GM23338 (cell line): Measurements from ENCODE around the gene TRIM54. TPM values are rescaled to one million over a fixed set of nuclear protein-coding genes. Genes with fewer than 3 reads are reported as not detected.
A peak's percentile ranks its signal among the peaks of the same experiment; 100 is the strongest.

Experiments
- ATAC-seq: fragments of 200-7000 bp; cut with Tn5 transposase; 3 replicates; pipeline ENCODE4 v1.9.1; 2020
- DNase-seq: peaks from one replicate; pipeline ENCODE4 v3.0.0-alpha.2; 2015; ENCODE audit warnings: low spot score
- H2AFZ ChIP-seq: fragments of 200-600 bp; sonication (generic); 2 replicates; pipeline ENCODE4 v1.8.0; 2016; ENCODE audit warnings: antibody characterized with exemption, mild to moderate bottlenecking, moderate library complexity
- H3F3A ChIP-seq: fragments of 200-600 bp; sonication (generic); replicated peaks from 2 replicates; pipeline ENCODE4 v1.8.0; 2017; ENCODE audit warnings: antibody characterized with exemption, mixed run types, low read depth
- H3K27ac ChIP-seq: fragments of 200-600 bp; sonication (generic); 2 replicates; pipeline ENCODE4 v1.6.1; 2016; ENCODE audit warnings: low read depth
- H3K27me3 ChIP-seq: fragments of 200-600 bp; sonication (generic); 2 replicates; pipeline ENCODE4 v1.8.0; 2016; ENCODE audit warnings: mild to moderate bottlenecking, mixed run types, moderate library complexity; ENCODE audit not compliant: insufficient read depth
- H3K36me3 ChIP-seq: fragments of 200-600 bp; sonication (generic); 2 replicates; pipeline ENCODE4 v1.8.0; 2016; ENCODE audit warnings: mild to moderate bottlenecking; ENCODE audit not compliant: insufficient read depth
- H3K4me1 ChIP-seq: fragments of 200-600 bp; sonication (generic); 2 replicates; pipeline ENCODE4 v1.8.0; 2016; ENCODE audit warnings: mild to moderate bottlenecking, moderate library complexity; ENCODE audit not compliant: insufficient read depth
- H3K4me2 ChIP-seq: fragments of 200-600 bp; sonication (generic); 2 replicates; pipeline ENCODE4 v1.7.1; 2017; ENCODE audit warnings: mixed run types
- H3K4me3 ChIP-seq: fragments of 200-600 bp; sonication (generic); 2 replicates; pipeline ENCODE4 v1.6.1; 2016; ENCODE audit warnings: mixed run types
- H3K79me2 ChIP-seq: fragments of 200-600 bp; sonication (generic); replicated peaks from 2 replicates; pipeline ENCODE4 v1.8.0; 2017; ENCODE audit warnings: mild to moderate bottlenecking; ENCODE audit not compliant: insufficient read depth
- H3K9me2 ChIP-seq: fragments of 200-600 bp; sonication (generic); 2 replicates; pipeline ENCODE4 v1.8.0; 2017; ENCODE audit not compliant: insufficient read depth
- H4K20me1 ChIP-seq: fragments of 200-600 bp; sonication (generic); replicated peaks from 2 replicates; pipeline ENCODE4 v1.8.0; 2017; ENCODE audit warnings: mild to moderate bottlenecking; ENCODE audit not compliant: insufficient read depth
- H3K27ac Mint-ChIP-seq: 2 replicates; pipeline ENCODE4 v1.8.0; 2020; ENCODE audit warnings: inconsistent platforms, mild to moderate bottlenecking, moderate library complexity, mixed read lengths
- H3K27me3 Mint-ChIP-seq: 3 replicates; pipeline ENCODE4 v1.8.0; 2022; ENCODE audit warnings: low read depth, mild to moderate bottlenecking, moderate library complexity, mixed read lengths, inconsistent platforms; ENCODE audit not compliant: insufficient read depth, poor library complexity
- H3K36me3 Mint-ChIP-seq: 3 replicates; pipeline ENCODE4 v1.8.0; 2021; ENCODE audit warnings: low read depth, mild to moderate bottlenecking, inconsistent platforms, moderate library complexity, mixed read lengths
- H3K4me1 Mint-ChIP-seq: 3 replicates; pipeline ENCODE4 v1.8.0; 2020; ENCODE audit warnings: mild to moderate bottlenecking, inconsistent platforms, mixed read lengths
- H3K4me3 Mint-ChIP-seq: 3 replicates; pipeline ENCODE4 v1.8.0; 2021; ENCODE audit warnings: moderate library complexity, mild to moderate bottlenecking, inconsistent platforms, mixed read lengths
- H3K9me3 Mint-ChIP-seq: 3 replicates; pipeline ENCODE4 v1.8.0; 2020; ENCODE audit warnings: moderate library complexity, mild to moderate bottlenecking, inconsistent platforms, mixed read lengths
- CREB1 ChIP-seq: fragments of 250-450 bp; sonication (Bioruptor Pico); IDR thresholded peaks from 2 replicates; pipeline ENCODE4 v1.5.0; 2020; ENCODE audit warnings: low read depth, mild to moderate bottlenecking, moderate library complexity
- ETS1 ChIP-seq: IDR thresholded peaks from 2 replicates; pipeline ENCODE4 v1.6.1; 2016; ENCODE audit warnings: antibody characterized with exemption
- EZH2 ChIP-seq: fragments of 200-600 bp; sonication (generic); IDR thresholded peaks from one replicate; pipeline ENCODE4 v1.8.0; 2017; ENCODE audit warnings: antibody characterized with exemption, mild to moderate bottlenecking, low read depth; ENCODE audit not compliant: unreplicated experiment
- EZH2phosphoT487 ChIP-seq: fragments of 200-600 bp; sonication (generic); IDR thresholded peaks from one replicate; pipeline ENCODE4 v1.8.1; 2018; ENCODE audit warnings: antibody characterized with exemption; ENCODE audit not compliant: unreplicated experiment
- JUNB ChIP-seq: IDR thresholded peaks from one replicate; pipeline ENCODE4 v1.6.1; 2016; ENCODE audit warnings: antibody characterized with exemption; ENCODE audit not compliant: unreplicated experiment
- NANOG ChIP-seq: IDR thresholded peaks from 2 replicates; pipeline ENCODE4 v1.6.1; 2016; ENCODE audit warnings: antibody characterized with exemption, borderline replicate concordance
- POLR2AphosphoS5 ChIP-seq: IDR thresholded peaks from 2 replicates; pipeline ENCODE4 v1.6.1; 2016; ENCODE audit warnings: antibody characterized with exemption, low read depth
- REST ChIP-seq: IDR thresholded peaks from one replicate; pipeline ENCODE4 v1.6.1; 2018; ENCODE audit warnings: antibody characterized with exemption; ENCODE audit not compliant: unreplicated experiment
- STAT1 ChIP-seq: IDR thresholded peaks from one replicate; pipeline ENCODE4 v1.6.1; 2016; ENCODE audit warnings: antibody characterized with exemption; ENCODE audit not compliant: unreplicated experiment
- ZNF114 ChIP-seq: fragments of 250-450 bp; sonication (Bioruptor Pico); IDR thresholded peaks from 2 replicates; pipeline ENCODE4 v1.5.0; 2020; ENCODE audit warnings: mild to moderate bottlenecking, moderate library complexity
- ZNF331 ChIP-seq: fragments of 250-450 bp; sonication (Bioruptor Pico); IDR thresholded peaks from 2 replicates; pipeline ENCODE4 v1.5.0; 2020; ENCODE audit warnings: low read depth, mild to moderate bottlenecking, moderate library complexity
- polyA plus RNA-seq: library from polyadenylated mRNA; unstranded; fragments of >200 nt; fragmentation: Nextera tagmentation; extraction: Ambion mirVana; gene quantifications from 2 replicates; pipeline ENCODE4 v1.2.1, GENCODE V29; 2016
- total RNA-seq: library from RNA; depleted of rRNA; stranded (reverse); fragments of >200 nt; shearing (Covaris generic); gene quantifications from 2 replicates; pipeline ENCODE4 v1.2.3, GENCODE V29; 2014
- TF ChIP-seq, protein P1 (sequence below), 2 experiments: fragments of 200-600 bp in 1 of 2; sonication (generic) in 1 of 2; conservative IDR thresholded peaks; 2 replicates each; pipeline versions ENCODE4 v1.5.1 to v1.6.1; 2016 to 2017; ENCODE audit warnings: antibody characterized with exemption in 2 of 2, low read depth in 2 of 2, mild to moderate bottlenecking in 2 of 2, moderate library complexity in 1 of 2
- TF ChIP-seq, protein P2 (sequence below): fragments of 250-450 bp; sonication (Bioruptor Pico); IDR thresholded peaks from 2 replicates; pipeline ENCODE4 v1.5.0; 2020; ENCODE audit warnings: mild to moderate bottlenecking, moderate library complexity

TRIM54 gene
- total and polyA plus RNA-seq, 2 experiments from 2014 or later, result 1.6 to 3.3 TPM

DNA sequence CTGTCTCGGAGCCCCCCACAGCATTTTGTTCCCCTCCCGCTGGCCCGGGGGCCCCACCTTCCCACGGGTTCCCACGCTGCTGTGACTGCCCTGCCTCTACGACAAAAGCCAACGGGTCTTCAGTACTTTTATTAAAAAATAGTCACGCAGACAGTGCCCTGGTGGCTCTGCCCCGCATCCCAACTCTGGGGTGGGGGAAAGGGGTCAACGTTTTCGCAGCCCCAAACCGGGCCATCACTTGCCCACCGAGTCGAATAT is 25.0 kb downstream of the TRIM54 start:
- Mint-ChIP-seq H3K27me3 (peaks cover 54% of the 10 kb centered on the region), H3K4me1 (peaks cover 6% of the 10 kb centered on the region), H3K9me3 (no peaks in the 10 kb centered on the region), H3K4me3 (peak overlapping the region; percentile 60), H3K36me3 (peaks cover 5% of the 10 kb centered on the region; the same call in 1 of the 3 replicates), H3K27ac (no peak overlapping the region)
- Histone ChIP-seq H4K20me1 (peaks cover 4% of the 10 kb centered on the region; the same call in 1 of the 2 replicates), H3K4me3 (peak overlapping the region; percentile 55), H3K9me2 (no peaks in the 10 kb centered on the region), H3K4me2 (peak overlapping the region; percentile 84), H3K4me1 (peaks cover 9% of the 10 kb centered on the region), H3K27me3 (peaks cover 57% of the 10 kb centered on the region), H3K36me3 (no peaks in the 10 kb centered on the region), H3F3A (peaks cover 10% of the 10 kb centered on the region; the same call in 1 of the 2 replicates), H3K79me2 (no peaks in the 10 kb centered on the region), H3K27ac (no peak overlapping the region), H2AFZ (peak overlapping the region; percentile 94; the same call in 1 of the 2 replicates)
- DNase-seq (no peak), ATAC-seq (no peak)
- TF ChIP-seq, protein P1, sequence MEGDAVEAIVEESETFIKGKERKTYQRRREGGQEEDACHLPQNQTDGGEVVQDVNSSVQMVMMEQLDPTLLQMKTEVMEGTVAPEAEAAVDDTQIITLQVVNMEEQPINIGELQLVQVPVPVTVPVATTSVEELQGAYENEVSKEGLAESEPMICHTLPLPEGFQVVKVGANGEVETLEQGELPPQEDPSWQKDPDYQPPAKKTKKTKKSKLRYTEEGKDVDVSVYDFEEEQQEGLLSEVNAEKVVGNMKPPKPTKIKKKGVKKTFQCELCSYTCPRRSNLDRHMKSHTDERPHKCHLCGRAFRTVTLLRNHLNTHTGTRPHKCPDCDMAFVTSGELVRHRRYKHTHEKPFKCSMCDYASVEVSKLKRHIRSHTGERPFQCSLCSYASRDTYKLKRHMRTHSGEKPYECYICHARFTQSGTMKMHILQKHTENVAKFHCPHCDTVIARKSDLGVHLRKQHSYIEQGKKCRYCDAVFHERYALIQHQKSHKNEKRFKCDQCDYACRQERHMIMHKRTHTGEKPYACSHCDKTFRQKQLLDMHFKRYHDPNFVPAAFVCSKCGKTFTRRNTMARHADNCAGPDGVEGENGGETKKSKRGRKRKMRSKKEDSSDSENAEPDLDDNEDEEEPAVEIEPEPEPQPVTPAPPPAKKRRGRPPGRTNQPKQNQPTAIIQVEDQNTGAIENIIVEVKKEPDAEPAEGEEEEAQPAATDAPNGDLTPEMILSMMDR (conservative IDR thresholded peaks at IDR 0.05; ENCODE audit: low read depth in 2 of 2), result no peak
- TF ChIP-seq EZH2phosphoT487, result no peak
- no peak for TF ChIP-seq REST
- no peak for TF ChIP-seq ZNF114
- TF ChIP-seq, protein P2, sequence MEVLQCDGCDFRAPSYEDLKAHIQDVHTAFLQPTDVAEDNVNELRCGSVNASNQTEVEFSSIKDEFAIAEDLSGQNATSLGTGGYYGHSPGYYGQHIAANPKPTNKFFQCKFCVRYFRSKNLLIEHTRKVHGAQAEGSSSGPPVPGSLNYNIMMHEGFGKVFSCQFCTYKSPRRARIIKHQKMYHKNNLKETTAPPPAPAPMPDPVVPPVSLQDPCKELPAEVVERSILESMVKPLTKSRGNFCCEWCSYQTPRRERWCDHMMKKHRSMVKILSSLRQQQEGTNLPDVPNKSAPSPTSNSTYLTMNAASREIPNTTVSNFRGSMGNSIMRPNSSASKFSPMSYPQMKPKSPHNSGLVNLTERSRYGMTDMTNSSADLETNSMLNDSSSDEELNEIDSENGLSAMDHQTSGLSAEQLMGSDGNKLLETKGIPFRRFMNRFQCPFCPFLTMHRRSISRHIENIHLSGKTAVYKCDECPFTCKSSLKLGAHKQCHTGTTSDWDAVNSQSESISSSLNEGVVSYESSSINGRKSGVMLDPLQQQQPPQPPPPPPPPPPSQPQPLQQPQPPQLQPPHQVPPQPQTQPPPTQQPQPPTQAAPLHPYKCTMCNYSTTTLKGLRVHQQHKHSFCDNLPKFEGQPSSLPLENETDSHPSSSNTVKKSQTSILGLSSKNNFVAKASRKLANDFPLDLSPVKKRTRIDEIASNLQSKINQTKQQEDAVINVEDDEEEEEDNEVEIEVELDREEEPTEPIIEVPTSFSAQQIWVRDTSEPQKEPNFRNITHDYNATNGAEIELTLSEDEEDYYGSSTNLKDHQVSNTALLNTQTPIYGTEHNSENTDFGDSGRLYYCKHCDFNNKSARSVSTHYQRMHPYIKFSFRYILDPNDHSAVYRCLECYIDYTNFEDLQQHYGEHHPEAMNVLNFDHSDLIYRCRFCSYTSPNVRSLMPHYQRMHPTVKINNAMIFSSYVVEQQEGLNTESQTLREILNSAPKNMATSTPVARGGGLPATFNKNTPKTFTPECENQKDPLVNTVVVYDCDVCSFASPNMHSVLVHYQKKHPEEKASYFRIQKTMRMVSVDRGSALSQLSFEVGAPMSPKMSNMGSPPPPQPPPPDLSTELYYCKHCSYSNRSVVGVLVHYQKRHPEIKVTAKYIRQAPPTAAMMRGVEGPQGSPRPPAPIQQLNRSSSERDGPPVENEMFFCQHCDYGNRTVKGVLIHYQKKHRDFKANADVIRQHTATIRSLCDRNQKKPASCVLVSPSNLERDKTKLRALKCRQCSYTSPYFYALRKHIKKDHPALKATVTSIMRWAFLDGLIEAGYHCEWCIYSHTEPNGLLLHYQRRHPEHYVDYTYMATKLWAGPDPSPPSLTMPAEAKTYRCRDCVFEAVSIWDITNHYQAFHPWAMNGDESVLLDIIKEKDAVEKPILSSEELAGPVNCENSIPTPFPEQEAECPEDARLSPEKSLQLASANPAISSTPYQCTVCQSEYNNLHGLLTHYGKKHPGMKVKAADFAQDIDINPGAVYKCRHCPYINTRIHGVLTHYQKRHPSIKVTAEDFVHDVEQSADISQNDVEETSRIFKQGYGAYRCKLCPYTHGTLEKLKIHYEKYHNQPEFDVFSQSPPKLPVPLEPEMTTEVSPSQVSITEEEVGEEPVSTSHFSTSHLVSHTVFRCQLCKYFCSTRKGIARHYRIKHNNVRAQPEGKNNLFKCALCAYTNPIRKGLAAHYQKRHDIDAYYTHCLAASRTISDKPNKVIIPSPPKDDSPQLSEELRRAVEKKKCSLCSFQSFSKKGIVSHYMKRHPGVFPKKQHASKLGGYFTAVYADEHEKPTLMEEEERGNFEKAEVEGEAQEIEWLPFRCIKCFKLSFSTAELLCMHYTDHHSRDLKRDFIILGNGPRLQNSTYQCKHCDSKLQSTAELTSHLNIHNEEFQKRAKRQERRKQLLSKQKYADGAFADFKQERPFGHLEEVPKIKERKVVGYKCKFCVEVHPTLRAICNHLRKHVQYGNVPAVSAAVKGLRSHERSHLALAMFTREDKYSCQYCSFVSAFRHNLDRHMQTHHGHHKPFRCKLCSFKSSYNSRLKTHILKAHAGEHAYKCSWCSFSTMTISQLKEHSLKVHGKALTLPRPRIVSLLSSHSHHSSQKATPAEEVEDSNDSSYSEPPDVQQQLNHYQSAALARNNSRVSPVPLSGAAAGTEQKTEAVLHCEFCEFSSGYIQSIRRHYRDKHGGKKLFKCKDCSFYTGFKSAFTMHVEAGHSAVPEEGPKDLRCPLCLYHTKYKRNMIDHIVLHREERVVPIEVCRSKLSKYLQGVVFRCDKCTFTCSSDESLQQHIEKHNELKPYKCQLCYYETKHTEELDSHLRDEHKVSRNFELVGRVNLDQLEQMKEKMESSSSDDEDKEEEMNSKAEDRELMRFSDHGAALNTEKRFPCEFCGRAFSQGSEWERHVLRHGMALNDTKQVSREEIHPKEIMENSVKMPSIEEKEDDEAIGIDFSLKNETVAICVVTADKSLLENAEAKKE, result no peak
- TF ChIP-seq ZNF331 (CRISPR knock-in tag), result no peak
- TF ChIP-seq ETS1, result no peak
- no peak for TF ChIP-seq EZH2
- no peak for TF ChIP-seq JUNB
- TF ChIP-seq STAT1, result no peak
- TF ChIP-seq POLR2AphosphoS5, result no peak
- no peak for TF ChIP-seq NANOG
- TF ChIP-seq CREB1 (CRISPR knock-in tag), result no peak
